K562 (cell line): ENCODE measurements around the gene TESMIN.

ENCODE experiments used
- BDP1 ChIP-seq: IDR thresholded peaks from 3 replicates; pipeline ENCODE4 v1.6.1; 2011; ENCODE audit not compliant: insufficient read length, insufficient read depth
- CTCF ChIP-seq, 3 experiments: IDR thresholded peaks in 2 of 3; conservative IDR thresholded peaks in 1 of 3; 2 replicates each; pipeline ENCODE4 v1.5.1; 2011 to 2012; ENCODE audit warnings: low read length in 3 of 3, mild to moderate bottlenecking in 3 of 3, control low read depth in 2 of 3, improper control_type of control experiment in 1 of 3, inconsistent platforms in 1 of 3, low read depth in 1 of 3, mixed read lengths in 1 of 3, moderate library complexity in 1 of 3; ENCODE audit not compliant: insufficient read depth in 2 of 3
- ETV5 ChIP-seq: sonication (generic); formaldehyde crosslinking; IDR thresholded peaks from 2 replicates; pipeline ENCODE4 v1.4.0; 2020; ENCODE audit warnings: low read depth, mild to moderate bottlenecking, missing genetic modification reagents
- FIP1L1 ChIP-seq: fragments of 200-400 bp; formaldehyde crosslinking; IDR thresholded peaks from 2 replicates; pipeline ENCODE4 v1.6.1; 2018; ENCODE audit warnings: mild to moderate bottlenecking, low read depth, low read length; ENCODE audit not compliant: poor library complexity, severe bottlenecking
- PHF8 ChIP-seq: fragments of 200-600 bp; sonication (generic); IDR thresholded peaks from 2 replicates; pipeline ENCODE4 v1.6.1; 2012; ENCODE audit warnings: mixed run types, mild to moderate bottlenecking, inconsistent platforms, low read length, moderate library complexity, borderline replicate concordance
- PPARD ChIP-seq: fragments of 250-450 bp; sonication (Bioruptor Pico); IDR thresholded peaks from 2 replicates; pipeline ENCODE4 v1.8.0; 2022; ENCODE audit warnings: inconsistent platforms, mild to moderate bottlenecking, moderate library complexity
- PRDM10 ChIP-seq: fragments of 450-650 bp; IDR thresholded peaks from 2 replicates; pipeline ENCODE4 v1.6.1; 2018; ENCODE audit not compliant: partially characterized antibody
- PTRF ChIP-seq: fragments of 450-650 bp; IDR thresholded peaks from 2 replicates; pipeline ENCODE4 v1.6.1; 2016; ENCODE audit warnings: mild to moderate bottlenecking, missing genetic modification characterization, missing compliant biosample characterization
- SPI1 ChIP-seq: IDR thresholded peaks from 2 replicates; pipeline ENCODE4 v1.6.1; 2011; ENCODE audit warnings: low read depth, low read length, control low read depth, borderline replicate concordance
- SRF ChIP-seq, 2 experiments: fragments of 250-450, 450-650 bp in 1 of 2; sonication (Bioruptor Pico) in 1 of 2; sonication (generic) in 1 of 2; formaldehyde crosslinking; IDR thresholded peaks; 2 replicates each; pipeline versions ENCODE4 v1.5.0 to v1.5.1; 2020 to 2022; ENCODE audit warnings: mild to moderate bottlenecking in 1 of 2, missing genetic modification reagents in 1 of 2
- ZNF184 ChIP-seq: sonication (generic); formaldehyde crosslinking; IDR thresholded peaks from 2 replicates; pipeline ENCODE4 v1.5.0; 2020; ENCODE audit warnings: missing genetic modification reagents
- ZNF511 ChIP-seq: sonication (generic); formaldehyde crosslinking; IDR thresholded peaks from 2 replicates; pipeline ENCODE4 v1.8.0; 2022; ENCODE audit warnings: mild to moderate bottlenecking, missing genetic modification reagents
- ZNF639 ChIP-seq, 2 experiments: fragments of 200-800 bp in 1 of 2; sonication (Bioruptor generic) in 1 of 2; sonication (generic) in 1 of 2; formaldehyde crosslinking in 1 of 2; IDR thresholded peaks in 1 of 2; conservative IDR thresholded peaks in 1 of 2; 2 replicates each; pipeline versions ENCODE4 v1.5.0 to v1.6.1; 2016 to 2020; ENCODE audit warnings: missing compliant biosample characterization in 1 of 2, missing genetic modification characterization in 1 of 2, missing genetic modification reagents in 1 of 2

- TF ChIP-seq SRF (CRISPR knock-in tag; IDR thresholded peaks at IDR 0.05) (no peak), SPI1 (no peak), PRDM10 (no peak), PHF8 (no peak), BDP1 (no peak), PPARD (CRISPR knock-in tag) (no peak), ZNF511 (no peak), PTRF (tag) (no peak), ZNF184 (CRISPR knock-in tag) (no peak), FIP1L1 (no peak), CTCF (IDR thresholded peaks at IDR 0.05 in 2 of 3, conservative IDR thresholded peaks at IDR 0.05 in 1 of 3; ENCODE audit: insufficient read depth in 2 of 3, low read depth in 1 of 3, low read length in 3 of 3) (no peak), ETV5 (CRISPR knock-in tag) (no peak), ZNF639 (CRISPR knock-in tag; conservative IDR thresholded peaks at IDR 0.05 in 1 of 2, IDR thresholded peaks at IDR 0.05 in 1 of 2) (no peak)
Measured at GRCh38 chr11:68682531-68682961, 68.8 kb downstream of the TESMIN start.
